Frontal cortex (tissue), 4 donors: ENCODE results near the gene ZNF791. TPM values are rescaled to one million over a fixed set of nuclear protein-coding genes. Genes with fewer than 3 reads are reported as not detected.
"Not testable (repeated sequence)": the region's sequence is repeated elsewhere in the genome, so short reads cannot be mapped to it uniquely, and the experiment has no call there.

Experiments
- DNase-seq, 2 donors: peaks; one replicate each; pipeline ENCODE4 v3.0.0; 2012; ENCODE audit warnings: low spot score in 2 of 2
- FAIRE-seq: peaks from 2 replicates; lab custom pipeline; 2012; peaks lifted over from hg19 to GRCh38; lab: Jason Lieb, UNC
- total RNA-seq: library from RNA; depleted of rRNA; stranded (reverse); fragments of >200 nt; gene quantifications from one replicate; pipeline ENCODE4 v1.2.3, GENCODE V29; 2014
- donor health status: control.
- donor health status: control.
- donor health status: control.

ZNF791 gene
- total RNA-seq, 1 donor from 2014 or later = 25.3 TPM

DNA sequence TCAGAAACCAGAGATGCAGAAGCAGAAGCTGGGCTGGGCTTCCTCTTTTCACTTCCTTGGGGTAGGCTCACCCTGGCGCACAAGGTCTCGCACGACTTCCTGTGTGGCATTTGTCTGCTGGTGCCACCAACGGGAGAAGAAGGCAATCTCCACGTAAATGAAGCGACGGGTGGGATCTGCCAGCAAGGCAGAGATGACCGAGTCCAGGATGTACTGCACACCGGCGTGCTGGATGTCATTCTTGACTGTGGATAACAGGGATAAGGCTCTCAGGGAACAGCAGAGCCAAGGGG, 54.5 kb downstream of the ZNF791 start:
- FAIRE-seq = no peak
- DNase-seq = no peak

DNA sequence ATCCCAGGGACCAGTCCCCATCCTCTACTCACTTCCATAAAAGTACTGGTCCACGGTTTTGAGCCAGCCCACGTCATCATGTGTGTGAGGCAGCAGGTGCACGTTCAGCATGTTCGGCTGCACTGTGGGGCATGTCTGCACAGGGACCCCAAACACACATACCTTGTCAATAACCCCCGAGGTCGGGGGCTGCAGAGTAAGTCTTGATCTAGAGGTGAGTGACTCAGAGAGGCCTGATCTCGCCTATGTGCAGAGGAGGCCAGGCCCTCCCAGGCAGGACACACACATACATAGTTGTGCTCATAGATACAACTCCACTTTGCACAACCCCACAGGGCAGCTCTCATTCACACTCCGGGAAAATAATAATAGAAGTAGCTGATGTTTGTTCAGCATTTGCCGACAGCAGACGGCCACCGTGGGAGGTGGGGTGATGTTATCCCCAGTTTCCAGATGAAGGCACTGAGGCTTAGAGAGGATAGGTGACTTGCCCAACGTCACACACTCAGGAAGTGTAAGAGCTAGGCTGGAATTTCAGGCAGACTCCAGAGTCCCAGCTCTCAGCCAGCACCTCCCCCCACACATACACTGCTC, 55.0 kb downstream of the ZNF791 start:
- DNase-seq (no peak), FAIRE-seq (no peak)

DNA sequence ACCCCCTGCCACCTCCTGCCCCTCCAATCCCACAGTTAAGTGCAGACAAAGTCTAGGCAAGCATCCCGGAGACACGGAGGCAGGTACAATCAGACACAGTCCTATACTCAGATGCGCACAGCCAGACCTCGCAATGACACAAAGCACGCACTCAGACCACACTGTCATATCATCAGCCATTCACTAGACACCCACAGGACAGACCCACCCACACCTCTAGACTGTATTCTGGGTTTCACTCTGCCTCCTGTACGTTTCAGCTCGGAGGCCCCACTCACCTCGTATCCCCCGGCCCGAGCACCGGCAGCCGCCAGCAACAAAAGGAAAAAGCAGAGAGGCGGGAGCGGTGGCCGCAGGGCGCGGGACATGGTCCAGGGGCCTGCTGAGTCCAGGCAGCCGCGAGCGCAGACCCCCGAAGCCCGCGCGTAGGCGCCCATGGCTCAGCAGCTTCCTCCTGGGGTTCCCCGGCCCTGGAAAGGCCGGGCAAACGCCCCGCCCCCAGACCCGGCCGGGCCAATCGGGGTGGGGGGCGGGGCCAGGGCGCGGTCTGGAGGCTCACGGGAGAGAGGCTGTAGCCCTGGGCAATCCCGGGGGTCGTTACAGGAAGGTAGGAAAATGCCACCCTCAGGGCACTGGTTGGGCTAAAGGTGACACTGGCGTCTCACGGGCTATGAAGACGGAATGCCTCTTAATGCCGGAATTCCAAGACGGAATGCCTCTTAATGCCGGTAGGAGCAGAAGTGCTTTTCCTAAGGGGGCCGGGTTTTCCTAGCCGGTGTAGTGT, 55.7 kb downstream of the ZNF791 start, which contains the start of the genes MAN2B1 and WDR83:
MAN2B1 (minus strand) TSS at position 478 of the 784 bp plus-strand sequence; CDS start at position 437, 41 bp downstream.
WDR83 (plus strand) TSS at position 543 of the 784 bp plus-strand sequence. CDS start 2,984 bp downstream, outside the sequence.
- peak; percentile 84 to 93 for DNase-seq
- no peak for FAIRE-seq

DNA sequence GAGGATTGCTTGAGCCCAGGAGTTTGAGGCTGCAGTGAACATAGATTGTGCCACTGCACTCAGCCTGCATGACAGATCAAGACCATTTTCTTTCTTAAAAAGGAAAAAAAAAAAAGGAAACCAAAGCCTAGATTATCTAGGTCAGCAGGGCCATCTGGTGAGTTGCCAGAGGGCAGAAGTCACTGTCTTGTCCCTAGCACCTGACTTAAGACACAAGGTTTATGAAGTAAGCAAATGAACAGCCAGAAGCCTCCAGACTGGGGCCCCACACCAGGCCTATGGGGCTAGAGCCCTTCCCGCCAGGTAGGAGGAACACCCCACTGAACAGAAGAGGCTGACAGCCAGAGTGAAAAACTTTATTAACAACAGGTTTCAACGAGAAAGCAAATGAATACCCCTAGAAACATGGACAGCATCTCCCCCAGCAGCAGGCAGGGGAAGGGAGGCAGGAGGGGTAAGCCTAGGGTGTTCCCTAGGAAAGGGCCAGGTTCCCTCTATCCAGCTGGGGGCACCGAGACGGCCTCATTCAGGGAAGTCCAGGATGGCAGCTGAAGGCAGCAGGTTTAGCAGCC, 57.1 kb downstream of the ZNF791 start:
- FAIRE-seq (no peak), DNase-seq (no peak)

DNA sequence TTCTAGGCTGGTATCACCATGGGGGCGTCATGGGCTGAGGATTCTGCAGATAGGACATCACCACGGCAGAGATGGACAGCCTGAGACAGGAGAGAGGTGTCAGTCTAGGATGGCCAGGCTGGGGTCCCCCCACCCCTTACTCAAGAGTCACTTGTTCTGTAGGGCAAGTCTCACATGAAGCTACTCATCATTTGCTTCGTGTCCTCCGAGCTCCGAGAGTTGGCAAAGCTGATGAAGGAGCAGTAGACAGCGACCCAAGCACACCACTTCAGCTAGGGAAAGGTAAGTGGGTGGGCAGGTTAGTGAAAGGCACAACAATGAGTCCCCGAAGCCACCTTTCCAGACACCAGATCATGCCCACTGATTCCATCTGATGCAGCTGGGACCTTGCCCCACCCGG, 57.6 kb downstream of the ZNF791 start:
- FAIRE-seq = no peak
- no peak for DNase-seq

DNA sequence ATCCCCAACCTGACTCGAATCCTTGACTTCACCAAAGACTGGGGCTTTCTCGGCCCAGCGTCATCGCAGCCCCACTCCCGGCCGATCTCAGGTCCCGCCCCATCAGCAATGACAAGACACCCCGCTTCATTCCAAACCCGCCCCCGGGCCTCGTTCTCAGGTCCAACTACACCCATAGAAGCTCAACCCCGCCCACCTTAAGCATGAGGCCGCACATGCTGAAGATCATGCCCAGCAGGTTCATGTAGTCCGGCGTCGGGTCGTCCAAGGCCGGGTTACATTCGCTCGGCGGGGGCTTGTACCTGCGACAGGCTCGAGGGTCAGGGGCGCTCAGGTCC, 58.2 kb downstream of the ZNF791 start:
- FAIRE-seq = no peak

DNA sequence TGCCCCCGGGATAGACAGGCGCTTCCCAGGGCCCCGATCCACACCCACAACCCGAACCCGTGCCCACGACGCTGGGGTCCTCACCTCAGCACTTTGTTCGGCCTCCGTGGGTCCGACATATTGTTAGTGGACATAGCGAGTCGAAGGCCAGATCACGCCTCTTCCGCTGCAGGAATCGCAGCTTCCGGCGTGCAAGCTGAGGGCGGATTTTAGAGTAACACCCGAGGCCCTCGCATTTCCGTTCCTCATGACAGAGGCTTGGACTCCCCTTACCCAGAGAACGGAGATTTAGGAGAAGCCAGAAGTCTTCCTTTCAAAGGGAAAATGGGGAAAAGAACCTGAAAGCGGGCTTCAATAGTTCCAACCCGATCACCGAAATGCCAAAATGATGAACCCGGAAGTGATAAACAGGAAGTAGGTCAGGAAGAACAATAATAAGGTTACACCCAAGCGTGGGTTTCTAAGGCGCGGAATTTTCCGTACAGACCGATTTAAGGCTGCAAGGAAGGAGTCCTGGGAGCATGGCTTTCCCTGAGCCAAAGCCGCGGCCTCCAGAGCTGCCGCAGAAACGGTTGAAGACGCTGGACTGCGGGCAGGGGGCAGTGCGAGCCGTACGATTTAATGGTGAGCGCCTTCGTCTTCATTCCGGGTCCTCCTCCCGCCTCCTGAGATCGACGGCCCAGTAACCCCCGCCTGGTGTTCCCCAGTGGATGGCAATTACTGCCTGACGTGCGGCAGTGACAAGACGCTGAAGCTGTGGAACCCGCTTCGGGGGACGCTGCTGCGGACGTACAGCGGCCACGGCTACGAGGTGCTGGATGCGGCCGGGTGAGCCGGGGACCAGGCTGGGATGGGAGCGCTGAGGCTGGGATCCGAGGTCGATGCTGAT, 58.8 kb downstream of the ZNF791 start:
- no peak for FAIRE-seq

More for the DNA sequence above, 58.2 kb downstream of the ZNF791 start:
- peak in 1 of 2 donors; percentile 66 for DNase-seq

DNA sequence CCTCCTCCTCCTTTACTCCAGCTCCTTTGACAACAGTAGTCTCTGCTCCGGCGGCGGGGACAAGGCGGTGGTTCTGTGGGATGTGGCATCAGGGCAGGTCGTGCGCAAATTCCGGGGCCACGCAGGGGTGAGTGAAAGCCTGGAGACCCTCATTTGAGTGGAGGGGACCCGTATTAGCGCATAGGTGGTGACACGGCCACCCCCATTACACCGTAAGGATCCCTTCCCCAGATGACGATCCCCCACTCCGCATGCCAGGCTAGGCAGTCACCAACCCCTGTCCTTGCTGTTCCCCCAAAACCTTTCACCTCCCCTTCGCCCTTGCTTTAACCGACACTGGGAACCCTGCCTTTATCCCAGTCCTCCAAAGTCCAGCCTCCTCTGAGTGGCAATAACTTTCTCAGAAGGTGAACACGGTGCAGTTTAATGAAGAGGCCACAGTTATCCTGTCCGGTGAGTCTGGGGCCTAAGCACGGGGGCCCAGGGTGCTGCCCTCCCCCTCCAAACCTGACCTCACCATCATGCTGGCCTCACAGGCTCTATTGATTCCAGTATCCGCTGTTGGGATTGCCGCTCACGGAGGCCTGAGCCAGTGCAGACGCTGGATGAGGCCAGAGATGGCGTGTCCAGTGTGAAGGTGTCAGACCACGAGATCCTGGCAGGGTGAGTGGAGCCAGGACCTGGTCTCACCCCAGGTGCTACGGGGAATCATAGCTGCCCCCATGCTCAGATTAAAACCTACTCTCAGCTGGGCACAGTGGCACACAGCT, 59.6 kb downstream of the ZNF791 start:
- no peak for FAIRE-seq

More for the DNA sequence above, 58.8 kb downstream of the ZNF791 start:
- DNase-seq = peak; percentile 85 to 86

DNA sequence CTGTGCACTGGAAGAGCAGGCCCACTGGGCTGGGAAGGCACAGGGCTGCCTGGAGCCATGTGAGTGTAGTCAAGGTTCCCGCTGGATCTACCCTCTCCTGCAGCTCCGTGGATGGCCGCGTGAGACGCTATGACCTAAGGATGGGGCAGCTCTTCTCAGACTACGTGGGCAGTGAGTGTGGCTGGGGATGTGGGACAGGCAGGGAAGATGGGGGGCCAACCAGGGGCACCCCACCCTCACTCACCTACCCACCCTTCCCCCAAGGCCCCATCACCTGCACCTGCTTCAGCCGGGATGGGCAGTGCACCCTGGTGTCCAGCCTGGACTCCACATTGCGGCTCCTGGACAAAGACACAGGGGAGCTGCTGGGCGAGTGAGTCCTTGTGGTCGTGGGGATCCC, 62.0 kb downstream of the ZNF791 start:
- no peak for DNase-seq
- no peak for FAIRE-seq

More for the DNA sequence above, 59.6 kb downstream of the ZNF791 start:
- no peak for DNase-seq

DNA sequence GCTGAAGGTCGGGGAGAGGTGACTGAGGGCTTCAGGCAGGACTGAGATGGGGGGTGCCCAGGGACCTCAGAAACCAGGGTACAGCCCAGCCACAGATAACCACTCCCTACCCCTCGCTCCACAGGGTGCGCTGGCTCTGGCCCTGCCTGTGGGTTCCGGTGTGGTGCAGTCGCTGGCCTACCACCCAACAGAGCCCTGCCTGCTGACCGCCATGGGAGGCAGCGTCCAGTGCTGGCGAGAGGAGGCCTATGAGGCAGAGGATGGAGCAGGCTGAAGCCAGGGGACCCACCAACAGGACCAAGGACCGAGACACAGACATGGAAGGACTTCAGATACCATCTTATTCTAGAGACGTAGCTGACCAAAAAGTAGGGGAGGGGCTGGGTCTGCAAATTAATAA, 64.7 kb downstream of the ZNF791 start:
- DNase-seq = no peak
- FAIRE-seq = no peak

DNA sequence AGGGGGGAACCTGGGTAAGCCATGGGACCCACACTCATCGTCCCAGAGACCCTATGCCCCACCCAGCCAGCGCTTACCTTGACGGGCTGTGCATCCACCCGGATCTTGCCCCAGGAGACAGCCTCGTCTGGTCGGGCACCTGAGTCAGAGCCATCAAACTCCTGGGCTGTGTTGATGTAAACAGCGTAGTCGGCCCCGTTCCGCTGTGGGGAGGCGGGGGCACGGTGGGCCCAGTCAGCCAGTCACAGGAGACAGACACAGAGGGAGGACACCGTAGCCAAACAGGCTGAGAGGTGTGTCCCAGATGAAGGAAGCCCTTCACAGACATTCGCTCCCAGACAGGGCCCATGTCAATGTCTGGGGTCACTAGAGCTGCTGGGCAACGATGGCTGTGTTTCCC, 65.2 kb downstream of the ZNF791 start:
- FAIRE-seq = no peak
- DNase-seq = no peak

DNA sequence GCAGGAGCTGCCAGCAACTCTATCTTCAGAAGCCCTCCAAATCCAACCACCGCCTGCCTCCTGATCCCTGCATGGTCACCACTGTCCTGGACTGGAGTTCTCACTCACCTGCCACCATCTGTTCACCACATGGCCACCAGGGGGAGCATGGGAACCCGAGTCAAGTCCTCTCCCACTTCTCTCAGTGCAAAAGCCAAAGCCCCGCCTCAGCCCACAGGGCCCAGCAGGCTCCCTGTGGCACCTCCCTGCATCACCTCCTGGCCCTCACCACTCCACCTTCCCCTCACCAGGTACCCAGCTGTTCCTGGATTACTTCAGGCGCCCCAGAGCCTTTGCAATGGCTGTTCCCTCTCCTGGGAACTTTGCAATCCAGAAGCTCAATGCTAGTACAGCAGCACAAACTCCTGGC, 65.7 kb downstream of the ZNF791 start:
- DNase-seq (peak in 1 of 2 donors; percentile 75), FAIRE-seq (no peak)

DNA sequence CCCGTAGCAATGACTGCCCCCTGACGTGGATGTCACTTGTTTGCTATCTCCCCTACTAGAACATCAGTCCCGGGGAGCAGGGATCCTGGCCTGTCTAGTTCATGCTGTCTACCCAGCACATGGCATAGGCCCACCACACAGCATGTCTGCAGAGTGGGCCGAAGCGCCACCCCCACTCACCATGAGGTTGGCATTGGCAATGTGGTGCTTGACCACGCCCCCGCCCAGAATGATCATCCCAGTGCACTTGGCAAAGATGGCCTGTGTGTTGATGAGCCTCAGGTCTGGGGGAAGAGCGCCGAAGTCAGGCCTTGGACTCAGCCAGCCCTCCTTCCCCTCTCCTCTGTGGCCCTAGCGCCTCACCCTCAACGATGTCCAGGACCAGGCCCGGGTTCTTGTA, 66.2 kb downstream of the ZNF791 start:
- DNase-seq (no peak), FAIRE-seq (no peak)

DNA sequence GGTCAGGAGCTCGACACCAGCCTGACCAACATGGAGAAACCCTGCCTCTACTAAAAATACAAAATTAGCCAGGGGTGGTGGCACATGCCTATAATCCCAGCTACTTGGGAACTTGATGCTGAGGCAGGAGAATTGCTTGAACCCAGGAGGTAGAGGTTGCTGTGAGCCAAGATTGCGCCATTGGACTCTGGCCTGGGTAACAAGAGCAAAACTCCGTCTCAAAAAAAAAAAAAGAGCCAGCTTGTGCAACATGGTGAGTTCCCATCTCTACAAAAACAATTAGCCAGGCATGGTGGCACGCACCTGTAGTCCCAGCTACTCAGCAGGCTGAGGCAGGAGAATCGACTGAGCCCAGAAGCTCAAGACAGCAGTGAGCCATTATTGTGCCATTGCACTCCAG, 67.3 kb downstream of the ZNF791 start:
- FAIRE-seq, DNase-seq: not testable (repeated sequence)

DNA sequence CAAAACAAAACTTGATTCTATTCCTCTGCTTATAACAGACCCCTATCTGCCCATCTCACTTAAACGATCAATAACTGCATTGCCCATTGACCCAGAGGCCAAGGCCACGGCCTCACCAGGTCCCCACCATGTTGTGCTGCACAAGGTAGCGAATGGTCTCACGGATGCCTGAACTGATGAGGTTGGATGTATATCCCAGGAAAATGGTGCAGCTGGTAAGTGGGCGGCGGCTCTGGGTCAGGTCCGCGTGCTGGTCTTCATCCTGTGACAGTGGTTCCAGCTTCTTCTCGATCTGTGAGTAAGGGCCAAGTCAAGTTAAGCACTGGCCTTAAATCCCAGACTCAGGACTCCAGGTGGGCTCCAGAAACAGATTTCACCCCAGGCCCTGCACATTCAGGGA, 69.3 kb downstream of the ZNF791 start:
- no peak for DNase-seq
- no peak for FAIRE-seq

DNA sequence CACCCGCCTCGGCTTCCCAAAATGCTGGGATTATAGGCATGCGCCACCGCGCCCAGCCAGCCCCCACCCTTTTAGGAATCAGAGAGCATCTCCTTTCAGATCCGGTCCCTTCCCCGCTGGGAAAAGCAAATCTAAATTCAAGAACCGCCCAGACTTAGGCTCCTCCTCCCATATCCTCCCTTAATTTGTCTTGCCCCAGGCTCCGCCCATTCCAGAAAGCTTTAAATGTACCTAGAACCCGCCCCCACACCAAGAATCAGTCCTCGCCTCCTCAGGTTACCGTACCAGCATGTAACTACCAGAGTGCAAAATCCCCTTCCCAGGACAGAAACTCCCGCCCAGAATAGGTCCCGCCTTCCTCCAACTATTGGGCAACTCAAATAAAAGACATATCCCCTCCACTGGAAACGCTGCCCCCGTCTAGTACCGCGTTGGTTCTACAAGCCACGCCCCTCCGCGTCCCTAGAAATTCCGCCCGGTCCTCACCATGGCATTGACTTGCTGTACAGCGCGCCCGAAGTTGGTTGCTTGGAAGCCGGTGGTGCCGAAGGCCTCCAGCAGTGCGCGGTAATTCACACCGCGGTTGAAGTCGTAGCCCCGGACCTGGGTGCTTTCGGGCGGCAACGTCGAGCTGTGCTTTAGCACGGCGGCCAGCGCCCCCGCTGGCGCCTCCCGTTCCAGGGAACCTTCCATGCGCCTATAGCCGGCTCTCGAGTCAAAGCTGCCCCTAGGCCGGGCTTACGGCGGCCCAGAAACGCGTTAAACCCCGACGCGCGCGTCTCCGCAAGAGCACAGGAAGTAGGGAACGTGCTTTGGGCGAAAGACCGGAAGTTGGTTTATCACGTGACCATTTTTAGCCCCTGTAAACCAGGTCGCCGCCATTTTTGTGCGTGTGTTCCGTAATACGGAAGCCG, 70.6 kb downstream of the ZNF791 start, which contains the start of gene DHPS:
DHPS (minus strand) TSS at position 807 of the 914 bp plus-strand sequence; CDS start at position 693, 114 bp downstream.
- DNase-seq (peak; percentile 90 to 95), FAIRE-seq (peak; percentile 10)
